Nephron progenitor cell (in vitro differentiated cells): Measurements from ENCODE around the gene LRIG3.
A peak's percentile ranks its signal among the peaks of the same experiment; 100 is the strongest.

Experiments
- DNase-seq: peaks from one replicate; pipeline ENCODE4 v3.0.0; 2021
- H3K27ac Mint-ChIP-seq: 2 replicates; pipeline ENCODE4 v1.8.0; 2021; ENCODE audit warnings: mild to moderate bottlenecking, moderate library complexity, mixed read lengths
- H3K27me3 Mint-ChIP-seq: 2 replicates; pipeline ENCODE4 v1.8.0; 2021; ENCODE audit warnings: mild to moderate bottlenecking, low read depth, mixed read lengths; ENCODE audit not compliant: poor library complexity
- H3K36me3 Mint-ChIP-seq: 2 replicates; pipeline ENCODE4 v1.8.0; 2021; ENCODE audit warnings: low read depth, mixed read lengths
- H3K4me1 Mint-ChIP-seq: 2 replicates; pipeline ENCODE4 v1.8.0; 2021; ENCODE audit warnings: mixed read lengths
- H3K4me3 Mint-ChIP-seq: 2 replicates; pipeline ENCODE4 v1.8.0; 2021; ENCODE audit warnings: mild to moderate bottlenecking, moderate library complexity, mixed read lengths
- H3K9me3 Mint-ChIP-seq: 2 replicates; pipeline ENCODE4 v1.8.0; 2021; ENCODE audit warnings: mild to moderate bottlenecking, moderate library complexity, mixed read lengths
- TF ChIP-seq, protein P1 (sequence below): fragments of 200-600 bp; sonication (generic); IDR thresholded peaks from 2 replicates; pipeline ENCODE4 v1.5.0; 2021; ENCODE audit warnings: antibody characterized with exemption

LRIG3 gene

DNA sequence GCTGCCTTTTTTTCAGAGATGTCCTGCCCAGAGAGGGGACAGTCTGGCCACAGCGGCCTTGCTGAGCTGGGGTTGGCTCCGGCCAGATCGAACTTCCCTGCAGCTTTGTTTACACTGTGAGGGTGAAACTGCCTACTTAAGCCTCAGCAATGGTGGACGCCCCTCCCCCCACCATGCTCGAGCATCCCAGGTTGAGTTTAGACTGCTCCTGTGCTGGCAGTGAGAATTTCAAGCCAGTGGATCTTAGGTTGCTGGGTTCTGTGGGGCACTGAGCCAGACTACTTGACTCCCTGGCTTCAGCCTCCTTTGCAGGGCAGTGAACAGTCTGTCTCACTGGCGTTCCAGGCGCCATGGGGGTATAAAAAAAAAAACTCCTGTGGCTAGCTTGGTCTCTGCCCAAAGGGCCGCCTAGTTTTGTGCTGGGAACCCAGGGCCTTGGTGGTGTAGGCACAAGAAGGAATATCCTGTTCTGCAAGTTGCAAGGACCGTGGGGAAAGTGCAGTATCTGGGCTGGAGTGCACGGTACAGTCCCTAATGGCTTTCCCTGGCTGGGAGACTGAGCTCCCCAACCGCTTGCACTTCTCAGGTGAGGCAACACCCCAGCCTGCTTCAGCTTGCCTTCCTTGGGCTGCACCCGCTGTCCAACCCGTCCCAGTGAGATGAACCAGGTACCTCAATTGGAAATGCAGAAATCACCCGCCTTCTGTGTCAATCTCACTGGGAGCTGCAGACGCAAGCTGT, 79.1 kb downstream of the LRIG3 start:
- H3K4me1 Mint-ChIP-seq: no peaks in the 10 kb centered on the region
- peaks cover 20% of the 10 kb centered on the region for H3K36me3 Mint-ChIP-seq
- no peak overlapping the region for H3K27ac Mint-ChIP-seq
- H3K9me3 Mint-ChIP-seq: peaks cover 36% of the 10 kb centered on the region
- peak; percentile 23 for DNase-seq
- TF ChIP-seq, protein P1, sequence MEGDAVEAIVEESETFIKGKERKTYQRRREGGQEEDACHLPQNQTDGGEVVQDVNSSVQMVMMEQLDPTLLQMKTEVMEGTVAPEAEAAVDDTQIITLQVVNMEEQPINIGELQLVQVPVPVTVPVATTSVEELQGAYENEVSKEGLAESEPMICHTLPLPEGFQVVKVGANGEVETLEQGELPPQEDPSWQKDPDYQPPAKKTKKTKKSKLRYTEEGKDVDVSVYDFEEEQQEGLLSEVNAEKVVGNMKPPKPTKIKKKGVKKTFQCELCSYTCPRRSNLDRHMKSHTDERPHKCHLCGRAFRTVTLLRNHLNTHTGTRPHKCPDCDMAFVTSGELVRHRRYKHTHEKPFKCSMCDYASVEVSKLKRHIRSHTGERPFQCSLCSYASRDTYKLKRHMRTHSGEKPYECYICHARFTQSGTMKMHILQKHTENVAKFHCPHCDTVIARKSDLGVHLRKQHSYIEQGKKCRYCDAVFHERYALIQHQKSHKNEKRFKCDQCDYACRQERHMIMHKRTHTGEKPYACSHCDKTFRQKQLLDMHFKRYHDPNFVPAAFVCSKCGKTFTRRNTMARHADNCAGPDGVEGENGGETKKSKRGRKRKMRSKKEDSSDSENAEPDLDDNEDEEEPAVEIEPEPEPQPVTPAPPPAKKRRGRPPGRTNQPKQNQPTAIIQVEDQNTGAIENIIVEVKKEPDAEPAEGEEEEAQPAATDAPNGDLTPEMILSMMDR: no peak
- H3K27me3 Mint-ChIP-seq: no peaks in the 10 kb centered on the region
- no peak overlapping the region for H3K4me3 Mint-ChIP-seq

DNA sequence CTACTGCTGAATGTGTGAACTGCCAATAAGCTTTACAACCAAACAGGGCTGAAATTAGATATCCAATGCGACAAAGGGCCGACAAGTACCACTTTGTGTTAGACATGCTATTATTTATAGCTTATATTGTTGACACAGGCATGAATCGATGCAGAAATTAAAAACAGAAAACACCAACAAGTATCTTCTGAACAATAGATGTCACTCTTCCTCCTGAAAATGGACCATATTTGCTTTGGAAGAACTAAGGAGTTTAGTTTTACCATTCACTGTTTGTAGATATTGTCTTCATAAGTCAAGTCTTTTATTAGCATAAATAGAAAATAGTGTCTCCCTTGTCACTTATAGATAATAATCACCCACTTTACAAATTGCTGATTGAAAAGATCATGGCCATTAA, 86.5 kb downstream of the LRIG3 start:
- Mint-ChIP-seq H3K4me1 (no peaks in the 10 kb centered on the region), H3K27ac (no peak overlapping the region), H3K36me3 (peaks cover 10% of the 10 kb centered on the region)

DNA sequence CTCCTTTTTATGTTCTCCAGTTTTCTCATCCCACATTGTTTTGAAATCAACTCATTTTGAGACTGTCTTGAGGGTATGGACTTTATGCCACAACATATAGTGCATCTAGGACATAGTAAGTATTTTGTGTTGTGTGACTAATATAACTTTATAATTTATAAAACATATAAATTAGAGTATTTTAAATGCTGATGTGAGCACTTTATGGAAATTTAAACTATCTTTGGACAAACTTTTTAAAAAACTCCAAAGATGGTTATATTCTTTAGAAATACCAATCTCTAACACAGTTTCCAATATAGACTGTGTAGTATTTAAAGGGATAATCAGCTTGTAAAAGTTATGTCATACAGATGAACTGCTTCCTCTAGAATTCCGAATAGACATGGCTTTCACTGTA, 87.4 kb downstream of the LRIG3 start:
- H3K27me3 Mint-ChIP-seq: no peaks in the 10 kb centered on the region
- peaks cover 10% of the 10 kb centered on the region for H3K36me3 Mint-ChIP-seq
- TF ChIP-seq, protein P1: no peak
- no peak overlapping the region for H3K4me3 Mint-ChIP-seq
- no peak for DNase-seq
- peaks cover 20% of the 10 kb centered on the region for H3K9me3 Mint-ChIP-seq
- H3K27ac Mint-ChIP-seq: no peak overlapping the region
- H3K4me1 Mint-ChIP-seq: no peaks in the 10 kb centered on the region

More for the DNA sequence above, 86.5 kb downstream of the LRIG3 start:
- DNase-seq: no peak
- Mint-ChIP-seq H3K9me3 (peaks cover 29% of the 10 kb centered on the region), H3K4me3 (no peak overlapping the region), H3K27me3 (no peaks in the 10 kb centered on the region)
- TF ChIP-seq, protein P1: no peak
